HL-60 (cell line): ENCODE measurements around the gene PASK.

Source experiments
- CTCF ChIP-seq: IDR thresholded peaks from one replicate; pipeline ENCODE4 v1.5.1; 2011; ENCODE audit warnings: low read length, control low read depth, inconsistent platforms; ENCODE audit not compliant: insufficient read depth
- GABPA ChIP-seq: IDR thresholded peaks from 2 replicates; pipeline ENCODE4 v1.6.1; 2012; ENCODE audit warnings: low read depth
- POLR2AphosphoS5 ChIP-seq: IDR thresholded peaks from 2 replicates; pipeline ENCODE4 v1.6.1; 2012; ENCODE audit warnings: low read depth
- REST ChIP-seq: IDR thresholded peaks from 2 replicates; pipeline ENCODE4 v1.6.1; 2012; ENCODE audit warnings: low read depth; ENCODE audit not compliant: insufficient replicate concordance
- SPI1 ChIP-seq: IDR thresholded peaks from 2 replicates; pipeline ENCODE4 v1.6.1; 2012; ENCODE audit warnings: low read depth, mild to moderate bottlenecking, borderline replicate concordance

GRCh38 chr2:241115361-241115760 is 33.9 kb downstream of the PASK start:
- TF ChIP-seq CTCF (no peak), GABPA (no peak), REST (no peak), POLR2AphosphoS5 (no peak), SPI1 (no peak)
